CD4-positive, alpha-beta T cell treated with Interleukin-21 for 1 hour (primary cell): Measurements from ENCODE around the gene OLFM3.

ENCODE experiments used
- DNase-seq: peaks from one replicate; pipeline ENCODE4 v3.0.0-alpha.2; 2020

OLFM3 gene

DNA sequence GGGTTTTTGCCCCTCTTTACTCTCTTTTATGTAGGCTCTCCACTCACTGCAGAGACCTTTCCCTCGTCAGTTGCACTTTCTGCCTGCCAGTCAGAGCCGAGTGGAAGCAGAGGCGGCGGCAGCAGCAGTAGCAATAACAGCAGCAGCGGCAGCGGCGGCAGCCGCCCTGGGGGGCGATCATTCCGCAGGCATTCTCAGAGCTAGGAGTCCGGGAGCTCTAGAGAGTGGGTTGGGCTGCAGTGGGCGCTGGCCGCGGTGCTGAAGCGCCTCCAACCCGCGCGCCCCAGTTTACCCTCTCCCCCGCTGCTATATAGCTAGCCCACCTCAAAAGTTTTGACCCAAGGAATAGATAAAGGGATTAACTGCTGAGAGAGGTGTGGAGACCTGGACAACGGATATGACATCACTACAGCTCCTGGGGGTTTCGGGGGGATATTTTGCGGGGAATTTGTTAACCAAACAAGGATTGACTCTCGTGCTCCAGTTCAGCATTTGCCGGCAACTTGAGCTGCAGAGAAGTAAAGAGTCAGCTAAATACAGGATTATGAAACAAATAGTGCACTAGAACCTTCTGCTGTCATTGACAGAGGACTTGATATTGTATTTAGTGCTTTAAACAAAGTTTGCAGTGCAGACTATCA lies at the start of gene OLFM3:
Gene OLFM3 (minus strand): TSS at position 102 of the 641 bp plus-strand sequence.
- DNase-seq: no peak

DNA sequence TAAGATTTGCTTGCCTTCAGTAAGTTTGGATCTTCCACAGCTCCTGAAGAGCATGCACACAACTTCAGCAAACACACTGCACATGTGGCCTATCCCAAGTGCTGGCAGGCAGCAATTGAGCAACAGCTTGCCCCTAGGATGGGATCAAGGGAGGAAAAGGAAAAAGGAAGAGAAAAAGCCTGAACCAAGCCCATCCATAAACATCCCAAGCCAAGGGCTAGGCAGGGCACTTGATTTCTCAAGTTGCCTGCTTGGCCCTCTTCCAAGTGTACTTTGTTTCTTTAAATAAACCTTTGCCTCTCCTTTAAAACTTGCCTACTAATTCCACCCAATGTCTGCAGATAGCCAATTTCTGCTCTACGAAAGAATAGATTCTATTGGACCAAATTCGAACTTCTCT lies 49.0 kb upstream of the OLFM3 start:
- DNase-seq: no peak

DNA sequence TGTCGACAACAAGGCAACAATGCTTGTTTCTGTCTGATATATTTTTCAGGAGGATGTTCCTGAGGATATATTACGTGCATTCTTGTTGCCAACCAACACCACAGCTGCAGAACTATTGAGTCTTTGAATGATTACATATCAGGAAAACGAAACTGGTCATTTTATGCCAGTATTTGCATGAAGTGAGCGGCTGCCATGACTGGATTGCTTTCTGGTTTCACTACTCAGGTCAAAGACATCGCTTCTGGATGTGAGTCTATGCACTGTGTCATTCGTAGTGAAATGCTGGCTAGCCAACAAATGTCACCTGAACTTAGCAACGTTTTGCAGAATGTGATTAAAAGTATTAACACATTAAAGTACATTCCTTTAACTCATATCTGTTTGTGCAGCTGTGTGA lies 35.8 kb upstream of the OLFM3 start:
- DNase-seq: no peak

GRCh38 chr1:102019530-102019929 lies 22.8 kb upstream of the OLFM3 start:
- no peak for DNase-seq

- DNase-seq: no peak
Measured at GRCh38 chr1:102015728-102016127, 19.0 kb upstream of the OLFM3 start.

GRCh38 chr1:102002057-102002456 lies 5.3 kb upstream of the OLFM3 start:
- no peak for DNase-seq

GRCh38 chr1:101995984-101996745 lies 561 bp downstream of the OLFM3 start:
- DNase-seq: no peak

DNA sequence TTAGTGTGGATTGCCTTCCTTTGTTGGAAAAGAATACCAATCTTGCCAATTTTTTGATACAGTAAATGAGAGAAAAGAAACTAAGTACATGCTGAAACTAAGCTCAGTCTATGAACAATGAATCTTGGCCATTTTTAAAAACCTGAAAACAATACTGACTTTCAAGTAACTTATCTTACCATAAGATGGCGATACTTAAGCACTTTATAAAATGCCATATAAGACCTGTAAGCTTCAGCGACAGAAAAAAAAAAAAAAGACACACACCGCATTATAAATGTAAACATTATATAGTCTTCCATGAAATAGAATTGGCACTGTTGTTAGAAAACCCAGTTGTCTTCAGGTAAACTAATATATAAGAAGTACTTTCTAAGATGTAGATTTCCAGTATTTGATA lies 3.0 kb downstream of the OLFM3 start:
- DNase-seq: no peak

DNA sequence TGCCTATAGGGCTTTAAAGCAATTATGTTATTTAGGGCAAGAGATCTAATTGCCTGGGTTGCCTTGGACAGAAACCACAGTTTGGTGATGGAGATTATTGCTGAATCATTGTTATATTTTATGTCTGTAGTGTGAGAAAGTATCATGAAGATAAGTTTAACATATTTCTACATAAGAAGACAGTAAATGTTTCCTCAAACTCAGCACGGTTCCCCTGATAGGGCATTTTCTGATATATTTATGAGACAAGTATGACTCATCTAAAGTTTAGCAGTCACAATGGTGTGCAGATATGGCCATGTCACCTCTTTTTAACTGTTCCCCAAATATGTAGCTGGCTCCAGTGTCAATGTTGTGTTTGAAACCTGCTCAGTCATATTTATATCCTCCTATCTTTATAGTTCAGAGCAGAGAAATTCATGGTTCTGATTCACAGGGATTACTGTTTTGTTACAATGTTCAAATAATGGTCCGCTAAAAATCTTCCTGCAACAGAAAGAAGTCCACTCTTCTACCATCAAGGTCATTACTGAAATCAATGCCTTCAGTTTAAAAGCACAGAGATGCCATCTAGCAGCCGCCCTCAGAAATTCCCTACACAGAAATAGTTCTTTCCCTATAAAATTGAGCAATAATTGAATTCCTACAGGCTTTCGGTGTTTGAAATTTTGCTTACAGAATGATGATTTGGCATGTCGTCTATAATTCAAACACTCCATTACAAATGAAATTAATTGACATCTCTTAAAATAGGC lies 3.7 kb downstream of the OLFM3 start:
- DNase-seq: no peak

DNA sequence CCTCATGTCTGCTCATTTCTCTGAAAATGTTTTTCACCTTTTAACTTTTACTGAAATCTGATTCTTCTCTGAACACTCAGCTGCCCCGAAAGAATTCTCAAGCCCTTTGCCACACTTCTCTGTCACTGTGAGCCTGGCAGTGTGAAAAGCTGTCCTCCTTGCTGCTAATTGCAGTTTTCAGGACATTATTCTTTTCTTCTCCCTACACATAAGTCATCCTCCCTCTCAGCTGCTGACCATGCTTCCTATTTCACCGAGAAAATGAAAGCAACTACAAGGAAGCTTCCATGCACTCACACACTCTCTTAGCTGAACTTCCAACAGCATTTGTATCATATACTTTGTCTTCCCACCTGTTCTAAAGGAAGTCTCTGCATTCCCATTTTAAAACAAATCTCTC lies 15.8 kb downstream of the OLFM3 start:
- DNase-seq: no peak

GRCh38 chr1:101977266-101977665 lies 19.5 kb downstream of the OLFM3 start:
- DNase-seq: no peak

GRCh38 chr1:101976161-101976560 lies 20.6 kb downstream of the OLFM3 start:
- no peak for DNase-seq

- DNase-seq: no peak
Measured at GRCh38 chr1:101975371-101975770, 21.4 kb downstream of the OLFM3 start.

GRCh38 chr1:101974599-101975274 lies 22.0 kb downstream of the OLFM3 start:
- DNase-seq: no peak

DNA sequence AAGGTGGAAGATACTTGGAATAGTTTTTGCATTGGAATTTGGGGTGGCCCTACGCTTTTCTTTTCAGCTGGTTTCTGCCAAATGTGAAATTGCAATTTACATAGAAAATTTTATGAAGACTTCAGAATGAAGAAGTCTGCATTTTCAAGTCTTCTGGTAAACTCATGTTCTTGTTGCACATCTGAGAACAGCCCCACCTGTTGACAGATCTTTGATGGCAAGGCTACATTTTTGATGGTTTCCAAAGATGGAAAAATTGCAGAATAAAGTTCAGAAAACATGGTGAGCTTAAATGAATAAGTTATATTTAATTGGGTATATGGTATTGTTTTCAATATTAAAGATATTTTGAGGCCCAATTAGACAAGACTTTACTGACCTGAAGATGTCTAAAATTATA lies 25.4 kb downstream of the OLFM3 start:
- no peak for DNase-seq

- no peak for DNase-seq
Measured at GRCh38 chr1:101967871-101968270, 28.9 kb downstream of the OLFM3 start.

GRCh38 chr1:101965341-101965740 lies 31.4 kb downstream of the OLFM3 start:
- no peak for DNase-seq

- no peak for DNase-seq
Measured at GRCh38 chr1:101964708-101965107, 32.0 kb downstream of the OLFM3 start.

DNA sequence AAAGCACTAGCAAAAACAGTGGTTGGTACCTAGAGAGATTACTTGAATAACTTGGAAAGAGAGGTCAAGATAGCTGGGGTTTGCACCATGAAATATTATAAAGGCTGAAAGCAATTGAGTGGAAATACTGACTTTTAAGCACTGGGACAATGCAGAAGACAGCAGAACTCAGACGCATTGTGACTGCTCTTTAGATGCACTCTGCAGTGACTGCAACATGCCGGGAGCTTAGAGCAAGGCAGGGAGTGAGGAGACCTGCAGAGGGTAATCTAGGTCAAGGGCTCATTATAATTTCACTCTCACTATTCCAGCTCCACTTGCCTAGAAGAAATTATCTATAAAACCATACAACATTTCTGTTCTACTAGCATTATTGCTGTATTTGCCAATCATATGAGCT lies 36.6 kb downstream of the OLFM3 start:
- DNase-seq: no peak

- DNase-seq: no peak
Measured at GRCh38 chr1:101959456-101959855, 37.3 kb downstream of the OLFM3 start.

GRCh38 chr1:101957771-101958170 lies 39.0 kb downstream of the OLFM3 start:
- DNase-seq: no peak

- no peak for DNase-seq
Measured at GRCh38 chr1:101953623-101954022, 43.1 kb downstream of the OLFM3 start.

DNA sequence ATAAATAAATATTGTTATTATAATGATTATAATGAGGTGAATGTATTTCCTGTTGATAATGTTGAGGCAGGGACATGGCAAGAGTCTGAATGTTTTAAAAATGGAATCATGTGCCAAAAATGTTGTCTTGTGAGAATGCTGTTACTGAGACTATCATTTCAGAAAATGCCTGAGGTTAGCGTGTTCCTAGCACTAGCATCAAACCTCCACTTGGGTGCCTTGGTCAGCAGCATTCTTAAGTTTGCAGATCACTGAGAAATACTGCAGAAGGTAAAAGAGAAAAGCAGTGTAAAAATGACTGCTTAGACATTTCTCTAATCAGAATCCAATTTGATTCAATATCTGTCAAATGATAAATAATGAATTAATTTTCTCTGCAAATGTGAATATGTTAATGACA lies 50.8 kb downstream of the OLFM3 start:
- no peak for DNase-seq
